ENCODE data around the gene TENT5C. TPM values are rescaled to one million over a fixed set of nuclear protein-coding genes. Genes with fewer than 3 reads are reported as not detected.

Gene TENT5C
- total and polyA plus RNA-seq, 9 of the 15 experiments (the other 6 are each of a cell fraction or from before 2014, with no cell fraction given): 1.8 to 7.7 (median 4.0) TPM

GRCh38 chr1:117655220-117655577 is 49.4 kb downstream of the TENT5C start (continued):
- TF ChIP-seq ZBTB43 (CRISPR knock-in tag; IDR thresholded peaks at IDR 0.05) (no peak), SMARCB1 (IDR thresholded peaks at IDR 0.05; ENCODE audit: insufficient read length, low read depth) (no peak), ZNF263 (CRISPR knock-in tag; IDR thresholded peaks at IDR 0.05; ENCODE audit: borderline replicate concordance) (no peak), GTF3C2 (IDR thresholded peaks at IDR 0.05; ENCODE audit: borderline replicate concordance, extremely low read depth, insufficient read length) (no peak), NR3C1 (CRISPR knock-in tag; IDR thresholded peaks at IDR 0.05) (no peak), HCFC1 (IDR thresholded peaks at IDR 0.05; ENCODE audit: low read depth, low read length) (no peak), KLF1 (tag; IDR thresholded peaks at IDR 0.05) (0 out of 2 replicates have a peak, but pooled peaks have one; percentile 17), JUND (IDR thresholded peaks at IDR 0.05; ENCODE audit: borderline replicate concordance, low read depth, low read length) (peak; percentile 75), JUND (tag; IDR thresholded peaks at IDR 0.05; ENCODE audit: borderline replicate concordance, low read depth, low read length) (peak; percentile 67; the same call in 1 of the 3 replicates), MBD1 (CRISPR knock-in tag; IDR thresholded peaks at IDR 0.05) (no peak), SIN3B (IDR thresholded peaks at IDR 0.05; ENCODE audit: low read depth) (no peak), ZBTB11 (CRISPR knock-in tag; IDR thresholded peaks at IDR 0.05) (no peak), SP1 (CRISPR knock-in tag; IDR thresholded peaks at IDR 0.05) (no peak), CBFA2T3 (IDR thresholded peaks at IDR 0.05) (peak; percentile 84), ZNF740 (CRISPR knock-in tag; IDR thresholded peaks at IDR 0.05) (no peak), ZNF740 (tag; IDR thresholded peaks at IDR 0.05) (no peak), ATF7 (IDR thresholded peaks at IDR 0.05) (no peak; the same call in 1 of the 2 replicates), CBX5 (IDR thresholded peaks at IDR 0.05; ENCODE audit: borderline replicate concordance, low read depth) (no peak), RUNX1 (IDR thresholded peaks at IDR 0.05; ENCODE audit: low read depth) (no peak)

All from K562 (cell line).